Pons (tissue), 1 donor: Measurements from ENCODE around the gene PSMC3.
A peak's percentile ranks its signal among the peaks of the same experiment; 100 is the strongest.

ENCODE experiments used
- DNase-seq: peaks from one replicate; pipeline ENCODE4 v3.0.0-alpha.2; 2016; ENCODE audit warnings: low spot score

PSMC3 gene

GRCh38 chr11:47426062-47426956 is at the start of gene PSMC3:
Gene PSMC3, minus strand, starts transcription at chr11:47426439. Its CDS starts 160 bp downstream, at chr11:47426279.
- DNase-seq = peak; percentile 96

- DNase-seq = no peak
Observed at GRCh38 chr11:47470671-47471070, 44.4 kb upstream of the PSMC3 start.

DNA sequence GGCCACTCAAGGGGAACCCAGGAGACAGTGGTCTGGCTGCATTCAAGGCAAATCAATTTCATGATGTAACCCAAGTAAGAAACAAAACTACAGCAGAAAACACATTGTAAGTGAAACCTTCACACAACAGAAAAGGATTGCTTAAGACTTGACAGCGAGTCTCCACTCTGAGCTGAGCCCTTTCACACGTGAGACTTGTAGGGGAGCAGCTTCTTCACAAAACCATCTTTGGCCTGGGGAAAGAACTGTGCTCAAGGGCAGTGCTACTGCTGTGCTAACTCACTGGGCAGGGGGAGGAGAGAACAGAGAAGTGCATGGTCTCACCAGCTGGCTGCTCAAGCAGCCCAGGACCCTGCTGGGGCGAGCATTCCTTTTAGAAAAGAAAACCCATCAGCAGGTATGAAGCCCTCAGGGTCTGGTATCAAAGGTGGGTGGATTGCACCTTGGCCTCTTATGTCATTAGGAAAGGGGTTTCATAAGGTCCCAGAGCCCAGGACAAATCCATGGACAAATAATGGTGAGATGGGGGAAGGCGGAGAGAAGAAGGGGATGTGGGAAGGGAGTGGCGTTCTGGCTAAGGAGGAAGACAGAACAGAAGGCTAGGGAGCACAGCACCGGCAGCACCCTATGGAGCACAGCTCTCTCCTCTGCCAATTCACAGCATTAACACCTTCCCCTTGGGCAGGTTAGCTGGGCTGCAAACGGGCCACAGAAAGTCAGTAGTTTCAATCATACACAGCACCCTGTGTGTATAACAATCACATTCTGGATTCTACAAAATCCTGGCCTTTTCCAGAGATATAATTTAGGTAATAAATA is 43.3 kb upstream of the PSMC3 start:
- no peak for DNase-seq

DNA sequence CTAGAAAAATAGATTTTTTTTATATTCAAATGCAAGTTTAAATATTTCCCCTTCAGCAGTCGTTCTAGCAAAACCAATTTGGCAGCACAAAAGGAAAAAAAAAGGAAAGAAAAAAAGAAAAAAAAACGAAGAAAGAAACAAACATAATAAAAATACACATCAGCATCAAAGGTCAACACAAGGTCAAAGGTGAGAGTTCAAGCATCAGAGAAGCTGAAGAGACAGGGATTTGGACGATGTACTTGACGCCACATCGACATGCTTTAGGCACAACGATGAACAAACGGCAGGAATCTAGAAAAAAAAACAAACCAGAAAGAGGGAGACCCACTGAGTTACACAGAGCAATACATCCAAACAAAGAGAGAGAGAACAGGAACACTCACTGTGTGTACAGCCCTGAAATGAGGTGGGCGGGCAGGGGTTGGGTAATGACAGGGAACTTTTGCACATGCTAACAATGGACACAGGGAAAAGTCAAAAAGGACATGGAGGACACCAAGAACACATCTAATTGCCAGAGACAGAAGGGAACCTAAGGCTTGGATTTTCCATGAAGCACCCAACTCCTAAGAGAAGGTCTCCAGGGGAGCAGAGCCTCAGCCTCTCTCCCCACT is 42.5 kb upstream of the PSMC3 start:
- DNase-seq = no peak

GRCh38 chr11:47467357-47467756 is 41.1 kb upstream of the PSMC3 start:
- no peak for DNase-seq

- DNase-seq = peak; percentile 74
Observed at GRCh38 chr11:47466701-47467250, 40.5 kb upstream of the PSMC3 start.

GRCh38 chr11:47466201-47466600 is 40.0 kb upstream of the PSMC3 start:
- DNase-seq = no peak

DNA sequence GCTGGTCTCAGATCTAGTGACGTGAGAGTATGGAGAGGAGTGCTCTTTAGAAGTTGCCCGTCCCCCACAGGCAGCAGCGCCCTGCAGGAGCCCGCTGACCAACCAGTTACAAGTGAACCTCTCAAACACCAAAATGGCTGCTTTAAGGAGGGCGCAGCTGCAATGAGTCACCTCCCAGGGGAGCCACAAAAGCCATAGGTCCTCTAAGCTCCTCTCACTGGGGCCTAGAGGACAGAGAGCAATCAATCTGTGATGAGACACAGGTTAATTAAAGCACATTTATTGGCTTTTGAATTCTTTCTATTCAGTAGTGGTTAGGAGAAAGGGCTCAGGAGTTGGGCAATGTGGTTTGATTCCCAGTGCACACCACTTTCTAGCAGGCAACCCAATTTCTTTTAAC is 38.2 kb upstream of the PSMC3 start:
- no peak for DNase-seq

GRCh38 chr11:47461876-47462275 is 35.6 kb upstream of the PSMC3 start:
- DNase-seq = no peak

DNA sequence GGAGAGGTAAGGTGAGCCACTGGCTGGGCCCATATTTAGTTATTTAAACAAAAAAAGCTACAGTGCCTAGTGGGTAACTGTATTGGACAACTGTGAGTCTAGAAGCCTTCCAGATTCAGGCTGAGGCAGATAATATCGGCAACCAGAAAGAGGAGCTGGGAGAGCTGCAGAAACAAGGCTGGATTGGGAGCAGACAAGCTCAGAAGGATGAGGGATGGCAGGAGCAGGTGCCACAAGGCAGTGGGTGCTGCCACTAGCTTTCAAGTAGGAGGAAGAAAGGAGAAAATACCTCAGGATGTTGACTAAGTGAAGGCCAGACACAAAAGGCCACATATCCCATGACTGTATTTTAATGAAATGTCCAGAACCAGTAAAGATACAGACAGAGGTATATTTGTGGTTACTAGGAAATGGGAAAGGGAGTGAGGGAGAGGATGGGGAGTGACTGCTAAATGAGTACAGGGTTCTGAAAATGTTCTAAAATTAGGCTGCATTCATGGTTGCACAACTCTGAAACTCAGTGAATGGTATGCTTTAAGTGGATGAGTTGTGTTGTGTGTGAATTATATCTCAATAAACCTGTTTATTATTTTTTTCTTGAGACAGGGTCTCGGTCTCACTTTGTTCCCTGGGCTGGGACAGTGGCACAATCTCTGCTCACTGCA is 34.5 kb upstream of the PSMC3 start:
- no peak for DNase-seq

GRCh38 chr11:47454258-47454671 is 28.0 kb upstream of the PSMC3 start:
- peak; percentile 79 for DNase-seq

GRCh38 chr11:47453365-47453764 is 27.1 kb upstream of the PSMC3 start:
- no peak for DNase-seq

DNA sequence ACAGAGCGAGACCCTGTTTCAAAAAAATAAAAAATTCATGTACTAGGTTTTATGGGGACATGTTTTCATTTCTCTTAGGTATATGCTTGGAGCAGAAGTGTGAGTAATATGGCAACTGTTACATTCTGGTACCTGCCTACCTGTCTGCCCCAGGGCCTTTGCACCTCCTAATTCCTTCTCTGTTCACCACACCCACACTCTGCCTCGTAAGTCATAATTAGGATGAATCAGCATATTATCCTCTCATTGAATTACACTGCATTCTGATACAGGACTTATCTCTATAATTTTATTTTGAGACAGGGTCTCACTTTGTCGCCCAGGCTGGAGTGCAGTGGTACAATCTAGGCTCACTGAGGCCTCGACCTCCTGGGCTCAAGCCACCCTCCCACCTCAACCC is 25.8 kb upstream of the PSMC3 start:
- DNase-seq = no peak

DNA sequence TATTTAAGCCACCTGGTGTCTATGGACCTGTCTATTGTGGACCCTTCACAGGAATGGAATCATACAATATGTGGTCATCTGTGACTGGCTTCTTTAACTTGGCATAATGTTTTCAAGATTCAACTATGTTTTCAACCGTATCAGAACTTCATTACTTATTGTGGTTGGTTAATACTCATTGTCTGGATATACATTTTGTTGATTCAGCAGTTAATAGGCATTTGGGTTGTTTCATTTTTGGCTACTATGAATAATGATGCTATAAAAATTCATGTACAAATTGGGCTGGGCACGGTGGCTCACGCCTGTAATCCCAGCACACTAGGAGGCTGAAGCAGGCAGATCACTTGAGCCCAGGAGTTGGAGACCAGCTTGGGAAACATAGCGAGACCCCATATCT is 25.2 kb upstream of the PSMC3 start:
- DNase-seq = no peak

GRCh38 chr11:47449541-47449940 is 23.3 kb upstream of the PSMC3 start:
- DNase-seq = no peak

DNA sequence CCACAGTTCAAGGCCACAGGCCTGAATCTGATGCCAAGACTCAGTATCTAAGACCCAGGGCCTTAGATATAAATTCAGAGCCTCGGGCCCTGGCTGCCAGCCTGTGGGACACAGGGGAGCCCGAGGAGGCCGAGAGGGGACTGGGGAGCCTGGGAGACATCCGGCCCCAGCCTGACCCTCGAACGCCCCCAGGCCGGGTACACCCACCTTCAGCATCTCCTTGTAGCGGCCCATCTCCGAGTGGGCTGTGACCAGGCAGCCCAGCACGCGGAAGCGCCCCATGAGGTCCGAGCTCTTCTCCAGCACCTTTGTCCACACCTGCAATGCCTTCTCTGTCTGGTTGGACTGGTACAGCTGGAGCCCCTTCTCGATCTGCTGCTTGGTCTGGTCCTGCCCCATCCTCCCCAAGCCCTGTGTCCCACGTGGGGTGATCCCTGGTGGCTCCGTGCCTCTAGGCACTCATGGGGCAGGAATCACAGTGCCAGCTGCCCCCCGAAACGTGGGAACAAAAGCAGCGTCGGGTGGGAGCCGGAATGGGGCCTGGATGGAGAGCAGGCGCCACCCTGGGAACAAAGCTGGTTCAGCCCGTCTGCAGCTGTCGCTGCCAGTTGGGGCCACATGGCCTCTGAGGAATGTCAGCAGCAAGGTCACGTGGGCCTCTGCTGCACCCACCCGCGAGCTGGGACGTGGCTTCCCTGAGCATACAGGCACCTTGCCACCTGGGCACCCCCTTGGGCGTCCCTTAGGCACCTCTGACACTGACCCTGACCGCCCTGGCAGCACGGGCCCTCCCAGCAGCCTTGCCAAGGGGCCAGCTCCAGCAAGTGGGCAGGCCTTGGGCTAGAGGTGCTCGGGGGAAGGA is 22.6 kb upstream of the PSMC3 start, which contains the start of gene RAPSN:
RAPSN (minus strand) TSS at position 571 of the 862 bp plus-strand sequence; CDS start at position 399, 172 bp downstream.
- no peak for DNase-seq

- DNase-seq = no peak
Observed at GRCh38 chr11:47447906-47448305, 21.7 kb upstream of the PSMC3 start.

DNA sequence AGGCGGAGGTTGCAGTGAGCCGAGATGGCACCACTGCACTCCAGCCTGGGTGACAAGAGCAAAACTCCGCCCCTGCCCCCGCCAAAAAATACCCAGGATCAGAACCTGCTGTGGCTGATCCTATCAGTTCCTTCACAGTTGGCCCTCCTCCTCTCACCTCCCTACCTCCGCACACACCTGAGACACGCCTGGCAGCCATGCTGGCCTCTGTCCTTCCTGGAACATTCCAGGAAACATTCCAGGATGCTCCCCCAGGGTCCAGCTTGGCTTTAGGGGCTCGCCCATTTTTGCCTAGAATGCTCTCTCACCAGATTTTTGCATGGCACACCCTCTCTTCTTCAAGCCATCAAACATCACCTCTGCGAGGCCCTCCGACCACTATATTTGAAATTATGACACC is 20.6 kb upstream of the PSMC3 start:
- DNase-seq = no peak

DNA sequence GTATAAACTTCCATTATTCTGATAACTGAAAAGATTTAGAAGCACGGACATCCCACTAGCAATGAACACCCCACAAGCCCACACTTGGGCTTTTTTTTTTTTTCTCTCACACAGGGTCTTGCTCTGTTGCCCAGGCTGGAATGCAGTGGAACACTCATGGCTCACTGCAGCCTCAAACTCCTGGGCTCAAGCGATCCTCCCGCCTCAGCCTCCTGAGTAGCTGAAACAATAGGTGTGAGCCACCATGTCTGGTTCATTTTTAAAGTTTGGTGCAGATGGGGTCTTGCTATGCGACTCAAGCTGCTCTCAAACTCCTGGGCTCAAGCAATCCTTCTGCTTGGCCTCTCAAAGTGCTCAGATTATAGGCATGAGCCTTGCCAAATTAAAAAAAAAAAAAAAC is 19.6 kb upstream of the PSMC3 start:
- no peak for DNase-seq

GRCh38 chr11:47443817-47444216 is 17.6 kb upstream of the PSMC3 start:
- no peak for DNase-seq
